Cardiac fibroblast (primary cell): Measurements from ENCODE around the gene NRAP.

Experiments used
- DNase-seq, 2 donors: peaks; one replicate each; pipeline versions ENCODE4 v3.0.0 to v3.0.0-alpha.2; 2010; ENCODE audit warnings: low read depth in 2 of 2
- H3K4me3 ChIP-seq, 2 donors: replicated peaks in 1 of 2; 1 replicate in 1 of 2; 2 replicates in 1 of 2; pipeline ENCODE4 v1.5.1; 2011; ENCODE audit warnings: low read depth in 2 of 2, low read length in 2 of 2, mild to moderate bottlenecking in 2 of 2, moderate library complexity in 1 of 2
- CTCF ChIP-seq: IDR thresholded peaks from one replicate; pipeline ENCODE4 v1.5.1; 2011; ENCODE audit warnings: low read depth, mild to moderate bottlenecking, low read length, inconsistent platforms

The NRAP gene

GRCh38 chr10:113683300-113683699 is 19.5 kb upstream of the NRAP start:
- DNase-seq = no peak
- H3K4me3 ChIP-seq = no peak overlapping the region
- no peak for TF ChIP-seq CTCF

- peak overlapping the region in 1 of 2 donors; percentile 97 for H3K4me3 ChIP-seq
- DNase-seq = peak; percentile 5 to 18
- TF ChIP-seq CTCF = no peak
These were observed 18.0 kb upstream of the NRAP start for GRCh38 chr10:113681533-113682470.

DNA sequence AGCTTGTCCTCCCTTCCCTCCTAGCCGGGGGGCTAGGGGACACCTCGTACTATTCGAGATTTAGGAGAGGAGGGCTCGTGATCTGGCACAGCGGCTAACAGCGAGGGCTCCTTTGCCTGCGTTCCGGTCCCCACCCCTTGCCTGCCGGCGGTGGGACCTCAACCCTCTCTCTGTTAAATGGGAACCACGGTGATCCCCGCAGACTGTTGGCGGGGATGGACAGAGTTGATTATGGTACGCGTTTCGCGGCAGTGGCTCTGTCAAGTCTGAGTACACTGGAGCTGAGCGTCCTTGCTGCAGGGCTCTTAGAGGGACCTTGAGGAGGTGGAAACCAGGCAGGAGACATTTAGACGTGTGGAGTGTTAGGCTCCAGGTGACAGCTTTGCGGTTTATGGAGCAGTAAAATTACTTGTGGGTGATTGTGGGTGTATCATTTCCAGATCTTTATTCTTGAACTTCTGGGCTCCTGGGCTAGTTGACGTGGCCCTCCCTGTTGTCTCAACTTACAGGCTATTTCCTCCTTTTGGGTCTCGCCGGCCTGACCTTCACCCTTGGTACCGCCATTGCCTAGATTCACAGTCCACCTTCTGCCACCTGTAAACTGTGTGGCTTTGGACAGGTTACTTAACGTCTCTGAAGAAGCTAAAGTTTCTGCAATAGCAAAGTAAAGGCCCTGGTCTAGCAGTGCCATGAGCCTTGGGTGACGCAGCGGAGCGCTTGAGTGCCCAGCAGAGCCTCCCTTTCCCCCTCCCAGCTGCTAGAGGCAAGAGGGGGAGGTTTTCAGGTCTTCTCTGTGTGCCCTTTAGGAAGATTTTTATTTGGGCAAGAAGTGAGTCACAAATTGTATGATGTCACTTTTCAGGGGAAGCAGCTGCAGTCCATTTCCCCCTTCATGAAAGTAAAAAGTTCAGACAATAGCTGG is 16.6 kb upstream of the NRAP start:
- peak overlapping the region; percentile 97 for H3K4me3 ChIP-seq
- peak; percentile 64 to 80 for DNase-seq
- TF ChIP-seq CTCF = no peak

GRCh38 chr10:113679463-113680189 is 15.8 kb upstream of the NRAP start, which contains the start of gene CASP7:
Gene CASP7 (plus strand): TSS chr10:113679912. CDS start chr10:113697494, 17,582 bp downstream.
- peak; percentile 73 to 80 for DNase-seq
- H3K4me3 ChIP-seq = peak within 1 kb of the TSS; percentile 97
- no peak for TF ChIP-seq CTCF

DNA sequence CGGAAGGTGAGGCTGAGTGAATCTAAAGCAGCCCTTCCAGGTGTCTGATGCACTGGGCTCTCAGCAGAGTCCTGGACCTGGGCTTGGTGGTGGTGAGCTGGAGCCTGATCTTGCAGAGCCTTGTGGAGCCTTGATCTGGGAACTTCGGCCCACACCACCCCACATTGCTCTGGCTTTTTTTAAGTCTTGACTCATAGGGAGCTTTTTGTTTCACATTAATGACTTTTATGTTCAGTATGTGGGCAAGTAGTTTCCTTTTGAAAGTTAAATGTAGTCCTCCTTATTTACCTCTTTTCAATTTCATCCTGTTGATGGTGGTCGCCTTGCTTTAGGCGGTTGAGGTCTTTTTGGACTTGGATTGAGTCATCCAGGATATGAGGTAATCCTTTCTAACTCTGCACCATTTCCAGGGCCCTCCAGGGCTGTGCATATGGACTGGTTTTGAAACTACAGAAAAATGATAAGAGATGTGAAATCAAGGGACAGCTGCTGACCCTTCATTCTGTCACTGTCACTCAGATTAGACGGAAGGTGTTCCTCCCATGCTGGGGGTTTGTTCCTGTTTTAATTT is 2.9 kb upstream of the NRAP start:
- H3K4me3 ChIP-seq = no peak overlapping the region
- no peak for TF ChIP-seq CTCF
- DNase-seq = peak; percentile 10 to 42
